GM04503 (cell line): ENCODE results near the gene HSPA1A.

Source experiments
- DNase-seq: peaks from one replicate; pipeline ENCODE4 v3.0.0-alpha.2; 2012; ENCODE audit warnings: low read depth

HSPA1A gene

GRCh38 chr6:31865205-31866118 is 50.1 kb downstream of the HSPA1A start:
- DNase-seq = no peak
